ENCODE measurements around the gene HSPB8.

DNA sequence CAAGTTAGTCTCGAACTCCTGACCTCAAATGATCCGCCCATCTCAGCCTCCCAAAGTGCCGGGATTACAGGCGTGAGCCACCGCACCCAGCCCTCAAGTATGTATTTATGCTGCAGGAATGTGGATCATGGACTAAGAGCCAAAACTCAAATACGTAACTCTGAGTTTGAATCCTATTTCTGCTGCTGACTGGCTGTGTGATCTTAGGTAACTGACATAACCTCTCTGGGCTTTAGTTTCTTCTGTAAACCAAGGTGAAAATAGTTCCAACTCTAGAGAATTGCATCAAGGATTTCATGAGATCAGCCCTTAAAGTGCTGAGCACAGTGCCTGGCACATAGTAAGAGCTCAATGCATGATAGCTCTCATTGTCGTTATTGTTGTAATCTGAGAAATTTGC is 37.4 kb downstream of the HSPB8 start:
- no peak for TF ChIP-seq CTCF (conservative IDR thresholded peaks at IDR 0.05; ENCODE audit: low read length)
- TF ChIP-seq EZH2phosphoT487 (IDR thresholded peaks at IDR 0.05; ENCODE audit: borderline replicate concordance, low read depth, low read length): no peak
